Measurements from ENCODE around the gene SMYD5.
"Not testable (repeated sequence)": the region's sequence is repeated elsewhere in the genome, so short reads cannot be mapped to it uniquely, and the experiment has no call there.

SMYD5 gene

GRCh38 chr2:73262108-73262651, 48.1 kb downstream of the SMYD5 start:
- no peak for DNase-seq

DNA sequence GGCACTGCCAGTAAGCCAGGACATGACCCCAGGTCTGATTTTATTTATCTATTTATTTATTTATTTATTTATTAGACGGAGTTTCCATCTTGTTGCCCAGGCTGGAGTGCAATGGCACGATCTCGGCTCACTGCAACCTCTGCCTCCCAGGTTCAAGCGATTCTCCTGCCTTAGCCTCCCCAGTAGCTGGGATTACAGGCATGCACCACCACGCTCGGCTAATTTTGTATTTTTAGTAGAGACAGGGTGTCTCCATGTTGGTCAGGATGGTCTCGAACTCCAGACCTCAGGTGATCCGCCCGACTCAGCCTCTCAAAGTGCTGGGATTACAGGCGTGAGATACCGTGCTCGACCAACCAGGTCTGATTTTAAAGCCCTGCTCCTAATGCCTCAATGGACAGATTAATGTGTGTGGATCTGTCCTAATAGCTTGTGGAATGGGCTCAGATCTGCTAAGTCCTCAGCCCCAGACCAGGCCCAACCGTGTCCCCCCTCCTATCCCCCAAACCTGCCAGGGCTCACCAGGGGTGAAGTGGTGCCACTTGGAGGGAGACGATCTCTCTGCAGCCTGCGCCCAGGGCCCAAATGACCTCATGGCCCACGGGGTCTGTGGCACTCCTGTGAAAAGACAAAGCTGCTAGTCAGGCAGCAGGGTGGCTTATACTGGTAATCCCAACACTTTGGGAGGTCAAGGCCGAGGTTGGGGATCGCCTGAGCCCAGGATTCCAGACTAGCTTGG, 48.8 kb downstream of the SMYD5 start:
- not testable (repeated sequence) for DNase-seq

- DNase-seq = no peak
Measured at GRCh38 chr2:73263540-73264331, 49.7 kb downstream of the SMYD5 start.

- no peak for DNase-seq
Measured at GRCh38 chr2:73264332-73264606, 50.2 kb downstream of the SMYD5 start.

DNA sequence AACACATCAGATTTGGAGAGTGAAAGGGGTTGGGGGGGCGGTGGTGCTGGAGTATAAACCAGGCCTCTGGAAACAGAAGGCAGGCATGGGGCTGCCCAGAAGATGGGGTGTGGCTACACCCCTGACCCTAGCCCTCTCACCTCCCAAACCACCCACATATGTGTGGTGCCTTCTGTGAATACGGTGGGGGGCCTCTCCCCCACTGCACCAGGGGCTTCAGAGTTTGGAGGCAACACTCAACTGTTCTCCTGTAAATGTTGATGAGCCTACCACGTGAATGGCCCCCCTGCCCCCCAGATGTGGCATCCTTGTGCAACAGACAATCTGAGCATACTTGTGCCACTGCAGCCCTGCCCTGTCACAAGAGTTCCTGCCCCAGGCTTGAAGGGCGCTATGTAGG, 50.7 kb downstream of the SMYD5 start:
- no peak for DNase-seq

GRCh38 chr2:73265298-73266060, 51.4 kb downstream of the SMYD5 start:
- DNase-seq = no peak

DNA sequence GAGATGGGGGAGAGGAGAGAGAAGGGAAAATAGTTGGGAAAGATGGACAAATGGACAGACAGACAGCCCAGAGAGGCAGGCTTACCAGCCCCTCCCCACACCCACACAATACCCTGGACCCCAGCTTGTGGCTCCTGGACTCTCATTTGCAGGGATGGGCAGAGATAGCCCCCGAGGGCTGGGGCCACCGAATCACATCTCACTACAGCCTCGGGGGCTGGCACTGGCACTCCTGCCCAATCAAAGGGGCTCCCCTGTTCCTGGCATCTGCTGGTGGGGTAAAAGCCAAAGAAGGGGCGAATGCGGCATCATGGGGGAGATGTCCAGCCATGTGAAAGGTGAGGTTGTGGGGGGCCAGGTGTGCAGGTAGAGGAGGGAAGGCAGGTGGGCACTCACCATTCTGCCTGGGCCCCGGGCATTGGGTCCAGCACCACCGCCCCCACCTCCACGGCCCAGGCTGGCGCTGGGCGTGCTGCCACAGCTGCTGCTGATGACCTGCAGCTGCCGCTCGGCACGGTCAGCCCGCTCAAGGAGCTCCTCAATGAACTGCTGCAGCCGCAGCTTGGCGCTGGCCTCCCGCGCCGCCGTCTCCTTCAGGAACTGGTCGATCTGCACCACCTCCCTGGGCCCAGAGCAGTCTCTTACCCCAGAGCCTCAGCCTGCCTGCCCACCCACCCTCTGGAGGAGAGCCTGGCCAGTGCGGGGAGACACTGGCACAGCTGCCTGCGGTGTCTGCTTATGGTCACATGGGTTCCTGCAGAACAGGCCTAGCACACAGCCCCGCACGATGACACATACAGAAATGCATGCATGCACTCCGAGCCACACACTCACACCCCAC, 52.2 kb downstream of the SMYD5 start:
- DNase-seq = no peak

- no peak for DNase-seq
Measured at GRCh38 chr2:73267008-73267407, 53.0 kb downstream of the SMYD5 start.

GRCh38 chr2:73268366-73268829, 54.4 kb downstream of the SMYD5 start:
- no peak for DNase-seq

DNA sequence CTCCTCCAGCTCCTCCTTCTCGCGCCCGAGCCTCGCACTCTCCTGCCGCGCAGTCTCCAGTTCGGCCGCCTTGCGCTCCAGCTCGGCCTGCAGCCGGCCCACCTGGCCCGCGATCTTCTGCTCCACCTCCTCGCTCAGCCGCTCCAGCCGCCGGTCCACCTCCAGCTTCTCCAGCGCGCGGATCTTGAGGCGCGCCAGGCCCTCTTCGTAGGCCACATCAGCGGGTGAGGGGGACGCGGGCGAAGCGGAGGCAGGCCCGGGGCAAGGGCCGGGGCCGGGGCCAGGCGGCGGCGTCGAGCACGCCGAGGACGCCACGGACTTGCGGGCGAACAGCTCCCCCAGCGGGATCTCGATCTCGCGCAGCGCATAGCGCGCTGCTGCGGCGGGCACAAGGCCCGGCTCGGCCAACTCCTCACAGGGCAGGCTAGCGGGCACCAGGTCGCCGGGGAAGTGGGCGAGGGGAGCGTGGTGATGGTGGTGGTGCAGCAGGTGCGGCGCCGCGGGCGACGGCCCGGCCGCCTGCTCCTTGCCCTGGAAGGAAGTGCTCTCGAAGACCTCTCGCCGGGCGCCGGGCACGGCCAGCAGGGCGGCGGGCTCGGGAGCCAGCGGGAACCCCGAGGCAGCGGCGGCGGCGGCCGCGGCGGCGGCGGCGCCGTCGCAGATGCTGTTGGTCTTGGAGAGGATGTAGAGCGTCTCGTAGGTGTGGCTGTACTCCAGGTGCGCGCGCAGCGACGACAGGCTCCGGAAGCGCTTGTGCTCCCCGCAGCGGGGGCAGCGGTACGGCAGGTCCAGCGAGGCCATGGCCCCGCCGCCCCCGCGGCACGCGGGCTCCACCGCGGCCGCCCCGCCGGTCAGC, 55.0 kb downstream of the SMYD5 start:
- DNase-seq = peak; percentile 67

DNA sequence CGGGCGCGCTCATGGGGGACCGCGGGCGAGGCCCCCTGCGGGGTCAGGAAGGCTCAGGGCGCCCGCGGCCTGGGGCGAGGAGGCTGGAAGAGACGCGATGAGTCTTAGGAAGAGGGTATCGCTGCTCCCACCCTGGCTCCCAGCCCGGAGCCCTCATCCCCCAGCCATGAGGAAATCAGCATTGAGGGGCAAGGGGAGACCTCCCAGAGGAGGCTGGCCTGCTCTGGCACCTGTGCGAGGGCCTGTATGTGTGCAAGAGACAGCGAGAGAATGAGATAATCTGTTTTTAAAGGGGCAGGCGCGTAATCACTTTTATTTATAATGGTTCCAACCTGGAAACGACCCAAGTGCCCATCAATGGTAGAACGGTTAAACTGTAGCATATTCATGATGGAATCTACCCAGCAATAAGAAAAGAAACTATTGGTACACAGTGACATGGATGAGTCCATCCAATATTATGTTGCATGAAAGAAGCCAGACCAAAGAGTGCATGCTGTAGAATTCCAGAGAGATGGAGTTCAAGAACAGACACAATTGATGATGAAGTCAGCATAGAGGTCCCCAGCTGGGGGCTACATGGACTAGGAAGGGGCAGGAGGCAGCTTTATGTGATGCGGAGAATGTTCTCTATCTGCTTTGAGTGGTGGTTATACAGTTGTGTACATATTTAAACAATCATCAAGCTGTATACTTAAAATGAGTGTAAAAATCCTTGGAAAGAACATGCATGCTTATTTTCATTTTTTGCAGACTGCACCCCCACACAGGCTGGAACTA, 55.8 kb downstream of the SMYD5 start:
- no peak for DNase-seq

DNA sequence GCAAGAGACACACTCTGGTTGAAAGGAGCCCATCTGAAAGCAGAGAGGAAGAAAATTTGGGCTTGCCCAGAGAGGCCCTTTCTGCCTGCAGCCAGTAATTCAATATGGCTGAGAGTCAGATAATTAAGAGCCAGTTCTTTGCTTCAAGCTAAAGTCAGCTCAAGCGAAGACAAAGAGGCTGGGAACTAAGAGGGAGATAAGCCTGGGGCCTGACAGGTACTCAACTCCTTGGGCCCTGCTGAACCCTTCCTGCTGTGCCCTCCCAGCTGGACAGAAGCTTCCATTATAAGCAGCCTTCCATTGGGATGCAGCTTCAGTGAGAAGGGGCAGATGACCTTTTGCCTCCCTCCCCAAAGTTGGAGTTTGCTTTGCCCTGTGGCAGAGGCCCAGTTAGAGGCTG, 58.2 kb downstream of the SMYD5 start:
- DNase-seq = no peak

All from stimulated activated naive CD4-positive, alpha-beta T cell treated with Interleukin-2 at 50 U/mL for 16 hours (primary cell).